Liver (tissue), 3 donors: ENCODE results near the gene FOXO6.

Experiments
- ATF3 ChIP-seq: IDR thresholded peaks from 2 replicates; pipeline ENCODE4 v1.6.1; 2016; ENCODE audit warnings: antibody characterized with exemption
- CTCF ChIP-seq: fragments of 150-350 bp; IDR thresholded peaks from 2 replicates; pipeline ENCODE4 v1.5.1; 2017; ENCODE audit warnings: improper control_type of control experiment, low read depth, low read length; ENCODE audit not compliant: missing input control
- EGR1 ChIP-seq, 2 donors: IDR thresholded peaks; 2 replicates each; pipeline ENCODE4 v1.6.1; 2016 to 2018; ENCODE audit warnings: antibody characterized with exemption in 2 of 2, low read depth in 2 of 2
- HNF4A ChIP-seq, 2 donors: conservative IDR thresholded peaks; 2 replicates each; pipeline ENCODE4 v1.6.1; 2016; ENCODE audit warnings: antibody characterized with exemption in 2 of 2, mild to moderate bottlenecking in 2 of 2
- HNF4G ChIP-seq: IDR thresholded peaks from 2 replicates; pipeline ENCODE4 v1.6.1; 2016; ENCODE audit warnings: antibody characterized with exemption
- MAX ChIP-seq: IDR thresholded peaks from 2 replicates; pipeline ENCODE4 v1.6.1; 2016; ENCODE audit warnings: antibody characterized with exemption
- NR2F2 ChIP-seq: IDR thresholded peaks from 2 replicates; pipeline ENCODE4 v1.6.1; 2016; ENCODE audit warnings: antibody characterized with exemption
- RAD21 ChIP-seq, 2 donors: IDR thresholded peaks; 2 replicates each; pipeline ENCODE4 v1.6.1; 2016; ENCODE audit warnings: antibody characterized with exemption in 2 of 2, mild to moderate bottlenecking in 2 of 2
- REST ChIP-seq: IDR thresholded peaks from 2 replicates; pipeline ENCODE4 v1.6.1; 2016; ENCODE audit warnings: antibody characterized with exemption, mild to moderate bottlenecking
- RXRA ChIP-seq, 2 donors: IDR thresholded peaks; 2 replicates each; pipeline ENCODE4 v1.6.1; 2017 to 2018; ENCODE audit warnings: antibody characterized with exemption in 2 of 2, mild to moderate bottlenecking in 1 of 2
- SP1 ChIP-seq: IDR thresholded peaks from 2 replicates; pipeline ENCODE4 v1.6.1; 2018; ENCODE audit warnings: antibody characterized with exemption, mild to moderate bottlenecking
- TAF1 ChIP-seq: conservative IDR thresholded peaks from 2 replicates; pipeline ENCODE4 v1.6.1; 2016; ENCODE audit warnings: antibody characterized with exemption, mild to moderate bottlenecking
- YY1 ChIP-seq: IDR thresholded peaks from 2 replicates; pipeline ENCODE4 v1.6.1; 2016; ENCODE audit warnings: antibody characterized with exemption, mild to moderate bottlenecking
- ZBTB33 ChIP-seq: IDR thresholded peaks from 2 replicates; pipeline ENCODE4 v1.6.1; 2016; ENCODE audit warnings: antibody characterized with exemption
- donor health status: healthy.
- donor health status: healthy.

- no peak for TF ChIP-seq CTCF
- TF ChIP-seq RXRA (IDR thresholded peaks at IDR 0.05), result no peak
- TF ChIP-seq HNF4G, result no peak
- no peak for TF ChIP-seq NR2F2
- no peak for TF ChIP-seq TAF1
- TF ChIP-seq MAX, result no peak
- no peak for TF ChIP-seq RAD21 (IDR thresholded peaks at IDR 0.05)
- TF ChIP-seq YY1, result no peak
- TF ChIP-seq ZBTB33, result no peak
- TF ChIP-seq ATF3, result no peak
- TF ChIP-seq REST, result no peak
- no peak for TF ChIP-seq HNF4A (conservative IDR thresholded peaks at IDR 0.05)
- TF ChIP-seq SP1, result no peak
- TF ChIP-seq EGR1 (IDR thresholded peaks at IDR 0.05; ENCODE audit: low read depth in 2 of 2), result no peak
These were observed 3.4 kb downstream of the FOXO6 start for GRCh38 chr1:41364442-41365319.
